Brain microvascular endothelial cell (primary cell): ENCODE results near the gene RAB25.
"Not testable (repeated sequence)": the region's sequence is repeated elsewhere in the genome, so short reads cannot be mapped to it uniquely, and the experiment has no call there.

Experiments used
- DNase-seq: peaks from one replicate; pipeline ENCODE4 v3.0.0-alpha.2; 2020
- H3K27ac ChIP-seq: fragments of 250-450 bp; sonication (Bioruptor Pico); 2 replicates; pipeline ENCODE4 v1.5.1; 2020; ENCODE audit warnings: mild to moderate bottlenecking, moderate library complexity
- H3K27me3 ChIP-seq: fragments of 250-450 bp; sonication (Bioruptor Pico); replicated peaks from 2 replicates; pipeline ENCODE4 v1.5.1; 2020; ENCODE audit warnings: mild to moderate bottlenecking
- H3K36me3 ChIP-seq: fragments of 250-450 bp; sonication (Bioruptor Pico); replicated peaks from 2 replicates; pipeline ENCODE4 v1.5.1; 2020; ENCODE audit warnings: mild to moderate bottlenecking
- H3K4me3 ChIP-seq: 2 replicates; pipeline ENCODE4 v1.5.1; 2011; ENCODE audit warnings: low read depth, mild to moderate bottlenecking, control low read depth, low read length, moderate library complexity
- CTCF ChIP-seq: IDR thresholded peaks from 2 replicates; pipeline ENCODE4 v1.5.1; 2011; ENCODE audit warnings: low read depth, mild to moderate bottlenecking, moderate library complexity, low read length, control low read depth, inconsistent platforms; ENCODE audit errors: missing control alignments
- in situ Hi-C: cut with HindIII; loops from 2 replicates; pipeline ENCODE4 v1.10.0; 2017; ENCODE audit warnings: low sequenced_read_pairs, low pct_ligation_motif_present

Gene RAB25

GRCh38 chr1:156114101-156114918 lies 53.4 kb downstream of the RAB25 start, which contains the start of gene LMNA:
LMNA (plus strand) TSS chr1:156114711; CDS start chr1:156114919, 208 bp downstream.
- no peak for TF ChIP-seq CTCF
- Histone ChIP-seq H3K27me3 (no peaks in the 10 kb centered on the region), H3K4me3 (peak within 1 kb of the TSS; percentile 100), H3K27ac (peak within 1 kb of the TSS; percentile 80), H3K36me3 (peaks cover 6% of the 10 kb centered on the region)
- peak; percentile 89 for DNase-seq
- in situ Hi-C loops: no loop called here

GRCh38 chr1:156114919-156115513 lies 54.1 kb downstream of the RAB25 start:
- in situ Hi-C loops: no loop called here

GRCh38 chr1:156115514-156116374 lies 54.8 kb downstream of the RAB25 start:
- H3K4me3 ChIP-seq: peak overlapping the region; percentile 100
- no peaks in the 10 kb centered on the region for H3K27me3 ChIP-seq
- H3K27ac ChIP-seq: peak overlapping the region; percentile 80
- peak; percentile 62 for DNase-seq
- in situ Hi-C loops: no loop called here
- H3K36me3 ChIP-seq: peaks cover 12% of the 10 kb centered on the region
- no peak for TF ChIP-seq CTCF

More at GRCh38 chr1:156114919-156115513, 54.1 kb downstream of the RAB25 start:
- no peak for TF ChIP-seq CTCF
- H3K4me3 ChIP-seq: peak overlapping the region; percentile 100
- no peak for DNase-seq
- peaks cover 9% of the 10 kb centered on the region for H3K36me3 ChIP-seq
- H3K27ac ChIP-seq: peak overlapping the region; percentile 80
- H3K27me3 ChIP-seq: no peaks in the 10 kb centered on the region

- DNase-seq, in situ Hi-C loops, H3K27me3 ChIP-seq: not testable (repeated sequence)
- Histone ChIP-seq H3K4me3 (peak overlapping the region; percentile 100), H3K27ac (peak overlapping the region; percentile 80), H3K36me3 (peaks cover 16% of the 10 kb centered on the region)
Observed at GRCh38 chr1:156116731-156117130, 55.8 kb downstream of the RAB25 start.

GRCh38 chr1:156117414-156118176 lies 56.6 kb downstream of the RAB25 start:
- no peak for DNase-seq
- in situ Hi-C loops: no loop called here
- no peak for TF ChIP-seq CTCF

More at GRCh38 chr1:156117414-156118176, 56.6 kb downstream of the RAB25 start:
- Histone ChIP-seq H3K4me3 (peak overlapping the region; percentile 39), H3K27me3 (no peaks in the 10 kb centered on the region), H3K27ac (peak overlapping the region; percentile 74), H3K36me3 (peaks cover 16% of the 10 kb centered on the region)
